Fibroblast of the aortic adventitia (primary cell): ENCODE results near the gene URB2. TPM values are rescaled to one million over a fixed set of nuclear protein-coding genes. Genes with fewer than 3 reads are reported as not detected.

ENCODE experiments used
- DNase-seq: peaks from one replicate; pipeline ENCODE4 v3.0.0-alpha.2; 2010; ENCODE audit warnings: low read depth
- H3K4me3 ChIP-seq: 2 replicates; pipeline ENCODE4 v1.5.1; 2011; ENCODE audit warnings: low read depth, mild to moderate bottlenecking, control low read depth, low read length, moderate library complexity
- total RNA-seq: library from RNA; depleted of rRNA; stranded (reverse); fragments of >200 nt; gene quantifications from 2 replicates; pipeline ENCODE4 v1.2.3, GENCODE V29; 2012; ENCODE audit warnings: low replicate concordance
- TF ChIP-seq, protein P1 (sequence below): IDR thresholded peaks from 2 replicates; pipeline ENCODE4 v1.5.1; 2011; ENCODE audit warnings: mild to moderate bottlenecking, low read length, control low read depth, inconsistent platforms; ENCODE audit not compliant: insufficient read depth

The URB2 gene
- total RNA-seq, 1 donor: 9.6 TPM

DNA sequence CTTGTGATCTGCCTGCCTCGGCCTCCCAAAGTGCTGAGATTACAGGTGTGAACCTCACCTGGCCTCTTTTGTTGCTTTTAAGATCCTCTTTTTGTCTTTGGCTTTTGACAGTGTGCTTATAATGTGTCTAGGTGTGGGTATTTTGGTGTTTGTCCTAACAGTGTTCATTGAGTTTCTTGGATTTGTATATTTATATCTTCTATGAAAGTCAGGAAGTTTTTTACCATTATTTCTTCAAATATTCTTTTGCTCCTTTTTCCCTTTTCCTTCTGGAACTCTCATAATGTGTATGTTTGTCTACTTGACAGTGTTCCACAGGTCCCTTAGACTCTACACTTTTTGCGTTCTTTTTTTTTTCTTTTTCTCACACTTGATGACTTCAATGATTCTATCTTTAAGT, 59.1 kb downstream of the URB2 start:
- no peak for DNase-seq
- TF ChIP-seq, protein P1, sequence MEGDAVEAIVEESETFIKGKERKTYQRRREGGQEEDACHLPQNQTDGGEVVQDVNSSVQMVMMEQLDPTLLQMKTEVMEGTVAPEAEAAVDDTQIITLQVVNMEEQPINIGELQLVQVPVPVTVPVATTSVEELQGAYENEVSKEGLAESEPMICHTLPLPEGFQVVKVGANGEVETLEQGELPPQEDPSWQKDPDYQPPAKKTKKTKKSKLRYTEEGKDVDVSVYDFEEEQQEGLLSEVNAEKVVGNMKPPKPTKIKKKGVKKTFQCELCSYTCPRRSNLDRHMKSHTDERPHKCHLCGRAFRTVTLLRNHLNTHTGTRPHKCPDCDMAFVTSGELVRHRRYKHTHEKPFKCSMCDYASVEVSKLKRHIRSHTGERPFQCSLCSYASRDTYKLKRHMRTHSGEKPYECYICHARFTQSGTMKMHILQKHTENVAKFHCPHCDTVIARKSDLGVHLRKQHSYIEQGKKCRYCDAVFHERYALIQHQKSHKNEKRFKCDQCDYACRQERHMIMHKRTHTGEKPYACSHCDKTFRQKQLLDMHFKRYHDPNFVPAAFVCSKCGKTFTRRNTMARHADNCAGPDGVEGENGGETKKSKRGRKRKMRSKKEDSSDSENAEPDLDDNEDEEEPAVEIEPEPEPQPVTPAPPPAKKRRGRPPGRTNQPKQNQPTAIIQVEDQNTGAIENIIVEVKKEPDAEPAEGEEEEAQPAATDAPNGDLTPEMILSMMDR: no peak
- no peak overlapping the region for H3K4me3 ChIP-seq

DNA sequence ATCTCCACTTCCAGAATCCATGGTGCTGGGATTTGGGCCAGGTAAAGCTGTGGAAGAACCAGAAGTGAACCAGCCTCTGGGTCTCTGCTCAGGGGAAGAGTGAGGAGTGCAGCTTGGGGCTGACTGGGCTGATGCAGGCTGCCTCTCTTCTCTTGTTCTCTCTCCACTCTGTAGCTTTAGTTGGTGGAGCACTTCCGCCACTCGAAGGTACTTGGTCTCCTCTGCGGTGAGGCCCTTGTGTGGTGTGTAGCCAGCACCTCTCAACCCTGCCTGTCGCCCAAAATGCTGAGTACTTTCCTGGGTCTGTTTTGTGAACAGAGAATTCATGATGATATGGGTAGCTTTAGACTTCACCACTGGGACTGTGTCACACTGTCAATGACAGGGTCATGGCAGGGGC, 63.2 kb downstream of the URB2 start:
- no peak for DNase-seq
- TF ChIP-seq, protein P1: no peak

DNA sequence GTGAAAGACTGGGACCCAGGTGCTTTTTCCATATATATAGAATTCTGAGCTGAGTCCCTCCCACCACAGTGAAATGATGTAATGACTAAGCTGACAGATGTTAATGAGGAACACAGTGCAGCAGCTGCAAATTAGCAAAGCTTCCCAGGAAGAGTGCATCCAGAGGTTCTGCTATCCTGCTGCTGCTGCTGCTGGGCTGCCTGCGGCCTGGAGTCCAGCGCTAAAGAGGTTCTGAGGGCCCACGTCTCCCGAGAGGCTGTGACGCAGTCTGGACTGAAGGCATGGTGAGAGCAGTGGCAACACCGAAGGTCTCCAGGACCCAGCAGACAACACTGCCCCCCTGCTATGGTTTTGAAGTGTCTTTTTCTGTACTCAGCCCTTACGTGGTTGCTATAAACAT, 63.9 kb downstream of the URB2 start:
- DNase-seq: no peak
- no peak overlapping the region for H3K4me3 ChIP-seq

More for the DNA sequence above, 63.2 kb downstream of the URB2 start:
- H3K4me3 ChIP-seq: no peak overlapping the region

DNA sequence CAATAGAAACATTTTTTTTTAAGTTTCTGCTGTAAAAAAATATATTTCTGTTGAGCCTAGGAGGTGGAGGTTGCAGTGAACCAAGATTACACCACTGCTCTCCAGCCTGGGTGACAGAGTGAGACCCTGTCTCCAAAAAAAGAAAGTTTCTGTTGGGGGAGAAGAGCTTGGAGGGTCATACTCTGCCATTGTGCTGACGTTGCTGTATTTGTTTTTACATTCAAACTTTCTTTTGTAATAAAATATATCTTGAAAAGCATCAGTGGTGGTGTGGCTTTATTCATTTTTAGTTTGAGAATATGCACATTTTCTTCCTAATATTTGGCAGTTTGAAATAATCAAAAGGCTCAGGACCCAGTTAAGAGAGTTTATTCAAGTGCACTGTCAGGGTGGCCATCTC, 64.6 kb downstream of the URB2 start:
- TF ChIP-seq, protein P1: no peak
- DNase-seq: no peak
- no peak overlapping the region for H3K4me3 ChIP-seq

More for the DNA sequence above, 63.9 kb downstream of the URB2 start:
- TF ChIP-seq, protein P1: no peak

DNA sequence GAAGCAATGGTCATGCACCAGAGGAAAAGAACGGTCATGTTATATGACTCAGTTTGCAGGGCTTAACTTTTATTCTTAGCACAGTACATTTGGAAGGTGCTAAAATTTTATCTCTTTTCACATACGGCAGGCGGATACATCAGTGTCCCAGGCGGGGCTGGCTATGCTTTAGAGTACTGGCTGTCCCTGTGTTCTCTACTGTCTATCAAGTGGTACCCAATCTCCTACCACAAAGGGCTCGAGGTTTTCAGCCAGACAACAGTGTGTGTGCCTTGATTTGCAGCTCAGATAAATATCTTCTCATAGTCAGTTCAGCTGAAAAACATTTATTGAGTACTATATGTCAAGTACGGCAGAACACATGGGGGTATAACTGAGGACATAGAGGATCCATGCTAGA, 65.3 kb downstream of the URB2 start:
- TF ChIP-seq, protein P1: no peak

DNA sequence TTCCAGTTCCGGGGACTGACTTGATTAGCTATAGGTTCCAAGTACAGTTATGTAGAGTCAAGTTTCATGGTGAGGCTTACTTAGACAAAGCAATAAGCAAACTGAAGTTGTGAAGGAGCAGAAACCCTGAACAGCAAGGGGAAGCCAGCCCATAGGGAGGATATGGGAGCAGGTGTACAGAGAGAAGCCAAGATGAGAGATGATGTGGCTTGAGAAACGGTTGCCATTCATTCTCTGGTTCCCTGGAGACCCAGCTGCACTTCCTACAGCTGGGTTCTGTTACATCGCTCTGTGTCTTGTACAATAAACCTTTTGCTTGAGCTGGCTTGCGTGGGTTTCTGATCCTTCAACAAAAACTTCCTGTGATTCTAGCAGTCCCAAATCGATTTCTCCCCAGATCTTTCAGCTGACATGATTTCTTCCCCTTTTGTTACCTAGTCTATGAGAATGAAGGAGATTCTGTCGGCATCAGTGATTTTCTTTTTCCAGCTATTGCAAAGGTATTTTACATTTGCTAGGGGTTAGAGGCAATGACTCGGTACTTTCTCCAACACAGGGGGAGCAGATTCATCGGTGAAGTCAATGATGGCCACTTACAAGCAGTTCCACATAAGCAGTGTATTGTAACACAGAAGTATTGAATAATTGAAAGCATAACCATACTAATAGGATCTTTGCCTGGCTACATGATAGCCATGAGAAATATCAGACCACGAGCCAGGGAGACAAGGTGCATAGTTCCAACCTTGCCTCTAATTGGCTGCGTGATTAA, 67.3 kb downstream of the URB2 start:
- no peak overlapping the region for H3K4me3 ChIP-seq
- DNase-seq: no peak
- TF ChIP-seq, protein P1: no peak

More for the DNA sequence above, 65.3 kb downstream of the URB2 start:
- no peak for DNase-seq
- no peak overlapping the region for H3K4me3 ChIP-seq
